ELF-1 (cell line): Measurements from ENCODE around the gene UBE3C.
"Not testable (repeated sequence)": the region's sequence is repeated elsewhere in the genome, so short reads cannot be mapped to it uniquely, and the experiment has no call there.

Source experiments
- DNase-seq: peaks from one replicate; pipeline ENCODE4 v3.0.0-alpha.2; 2016; ENCODE audit warnings: low read depth, low spot score

The UBE3C gene

GRCh38 chr7:157138424-157139110 is at the start of gene UBE3C:
Gene UBE3C, plus strand, starts transcription at chr7:157138926. Its CDS starts 347 bp downstream, at chr7:157139273.
- DNase-seq = peak; percentile 90

DNA sequence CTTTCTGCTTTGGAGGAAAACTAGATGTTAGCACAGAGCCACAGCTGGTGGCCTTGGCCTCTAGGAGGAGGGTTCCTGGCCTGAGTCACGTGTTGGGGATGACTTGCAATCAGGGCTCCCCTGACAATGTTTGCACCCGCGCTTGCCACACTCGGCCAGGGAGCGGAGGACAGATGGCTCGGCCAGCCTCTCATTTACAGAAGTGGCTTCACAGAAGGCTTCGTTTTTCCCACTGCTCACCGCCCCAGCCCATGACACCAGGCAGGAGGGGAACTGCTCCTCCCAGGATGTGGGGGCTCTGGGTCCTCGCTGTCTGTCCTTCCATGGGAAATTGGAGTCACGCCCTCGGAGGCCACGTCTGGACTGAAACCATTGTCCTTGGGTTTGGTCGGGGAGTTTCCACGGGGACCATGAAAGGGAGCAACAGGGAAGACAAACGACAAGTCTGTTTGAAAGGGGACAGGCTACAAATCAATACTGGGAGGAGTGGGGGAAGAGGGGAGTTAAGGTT is 49.6 kb upstream of the UBE3C start:
- DNase-seq = no peak

- no peak for DNase-seq
Observed at GRCh38 chr7:157090485-157091165, 48.1 kb upstream of the UBE3C start.

DNA sequence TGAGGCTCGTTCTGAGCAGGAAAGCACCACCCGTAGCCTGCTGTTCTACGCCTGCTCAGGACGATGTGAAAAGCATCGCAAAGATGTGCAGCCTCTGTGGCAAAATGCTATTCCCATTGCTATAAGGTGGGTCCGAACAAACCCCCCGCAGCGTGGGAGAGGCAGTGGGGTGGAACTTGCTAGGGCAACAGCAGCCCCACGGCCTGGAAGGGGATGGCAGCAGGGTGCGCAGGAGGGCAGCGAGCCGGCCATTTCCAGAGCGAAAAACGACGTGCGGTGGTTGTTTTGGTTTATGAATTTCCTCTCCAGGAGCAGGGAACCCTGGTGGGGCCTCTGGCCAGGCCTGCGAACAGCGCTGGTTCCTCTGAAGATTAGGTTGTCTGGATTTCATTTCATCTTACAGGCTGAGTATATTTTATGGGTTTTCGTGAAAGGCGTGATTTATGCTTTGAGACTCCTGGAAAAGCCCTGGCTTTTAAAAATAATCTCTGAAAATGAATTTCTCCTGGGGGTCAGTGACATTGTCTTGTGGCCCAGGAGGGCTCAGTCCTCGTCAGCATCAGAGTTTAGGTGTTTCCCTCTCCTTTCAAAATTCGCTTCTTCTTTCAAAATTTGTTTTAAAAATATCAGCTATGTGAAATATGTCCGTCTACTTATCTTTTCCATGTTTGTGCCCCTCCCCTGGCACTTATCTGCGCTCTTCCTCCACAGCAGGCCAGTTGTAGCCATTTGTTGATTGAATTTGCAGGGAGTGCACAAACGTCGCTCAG is 42.3 kb upstream of the UBE3C start:
- no peak for DNase-seq

DNA sequence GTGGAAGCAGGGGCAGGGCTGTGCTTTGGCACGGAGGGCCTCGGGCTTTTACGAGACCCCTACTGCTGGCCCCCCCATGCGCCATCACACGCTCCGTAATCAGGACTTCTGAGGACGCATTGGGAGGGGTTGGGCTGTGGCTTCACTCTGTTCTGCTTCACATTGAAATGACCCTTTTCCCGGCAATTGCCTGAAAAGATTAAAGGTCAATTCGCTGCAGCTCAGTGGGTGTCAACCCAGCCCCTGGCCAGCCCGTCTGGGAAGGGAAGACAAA is 41.7 kb upstream of the UBE3C start:
- DNase-seq = peak; percentile 34

- DNase-seq = no peak
Observed at GRCh38 chr7:157097569-157097968, 41.2 kb upstream of the UBE3C start.

- DNase-seq = not testable (repeated sequence)
Observed at GRCh38 chr7:157100005-157100404, 38.7 kb upstream of the UBE3C start.

DNA sequence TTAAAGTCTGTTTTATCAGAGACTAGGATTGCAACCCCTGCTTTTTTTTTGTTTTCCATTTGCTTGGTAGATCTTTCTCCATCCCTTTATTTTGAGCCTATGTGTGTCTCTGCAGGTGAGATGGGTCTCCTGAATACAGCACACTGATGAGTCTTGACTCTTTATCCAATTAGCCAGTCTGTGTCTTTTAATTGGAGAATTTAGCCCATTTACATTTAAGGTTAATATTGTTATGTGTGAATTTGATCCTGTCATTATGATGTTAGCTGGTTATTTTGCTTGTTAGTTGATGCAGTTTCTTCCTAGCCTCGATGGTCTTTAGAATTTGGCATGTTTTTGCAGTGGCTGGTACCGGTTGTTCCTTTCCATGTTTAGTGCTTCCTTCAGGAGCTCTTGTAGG is 35.1 kb upstream of the UBE3C start:
- not testable (repeated sequence) for DNase-seq

- DNase-seq = no peak
Observed at GRCh38 chr7:157111311-157111710, 27.4 kb upstream of the UBE3C start.

- no peak for DNase-seq
Observed at GRCh38 chr7:157112706-157113105, 26.0 kb upstream of the UBE3C start.

- no peak for DNase-seq
Observed at GRCh38 chr7:157113607-157114006, 25.1 kb upstream of the UBE3C start.

GRCh38 chr7:157116762-157117161 is 22.0 kb upstream of the UBE3C start:
- DNase-seq = no peak

GRCh38 chr7:157117796-157118195 is 20.9 kb upstream of the UBE3C start:
- no peak for DNase-seq

DNA sequence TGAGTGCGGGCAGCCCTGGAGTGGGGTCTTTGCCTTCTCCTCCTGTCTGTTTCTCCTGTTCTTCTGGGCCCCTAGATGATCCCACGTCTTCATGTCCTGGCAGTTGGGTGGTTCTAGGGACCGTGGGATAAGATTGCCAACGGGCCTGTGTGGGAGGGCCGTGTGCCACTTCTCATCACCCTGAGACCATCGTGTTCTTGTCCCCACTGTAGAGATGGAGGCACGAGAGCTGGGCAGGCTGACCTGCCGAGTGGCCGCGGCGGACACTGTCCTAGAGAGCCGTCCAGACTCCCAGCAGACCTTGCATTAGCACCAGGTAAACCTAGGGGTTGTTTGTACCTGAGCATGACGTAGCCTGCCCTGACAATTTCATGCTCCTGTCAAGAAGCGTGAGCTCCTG is 18.5 kb upstream of the UBE3C start:
- DNase-seq = no peak

GRCh38 chr7:157121184-157121715 is 17.5 kb upstream of the UBE3C start:
- DNase-seq = no peak

DNA sequence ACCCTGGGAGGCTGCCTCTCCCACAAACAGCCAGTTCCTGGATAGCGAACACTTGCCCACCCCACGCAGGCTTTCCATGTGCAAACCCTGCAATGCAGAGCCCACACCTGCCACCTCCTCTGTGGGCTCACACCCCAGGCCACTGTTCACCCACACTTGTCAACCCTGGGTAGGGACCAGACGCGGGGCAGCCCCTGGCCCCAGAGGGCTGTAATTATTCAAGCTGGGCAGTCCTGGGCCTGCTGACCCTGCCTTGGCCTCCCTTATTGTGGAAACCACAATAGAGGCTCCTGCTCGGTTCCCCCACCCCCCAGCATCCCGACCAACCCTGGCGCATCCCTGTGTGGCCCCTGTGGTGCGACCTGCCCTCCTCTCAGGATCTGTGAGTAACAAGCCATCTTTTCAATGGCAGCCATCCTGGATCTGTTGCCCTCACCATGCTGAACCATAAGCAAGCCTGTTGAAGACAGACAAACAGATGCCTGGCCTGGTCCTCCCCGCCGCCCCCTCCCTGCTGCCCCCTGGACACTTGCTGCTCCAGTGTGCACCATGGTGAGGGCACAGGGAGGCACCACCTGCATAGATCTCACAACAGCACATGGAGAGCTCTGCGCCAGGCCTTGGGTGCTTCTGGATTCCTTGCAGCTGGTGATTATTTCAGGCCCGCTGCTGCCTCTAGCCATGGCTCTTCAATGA is 15.8 kb upstream of the UBE3C start:
- DNase-seq = no peak

GRCh38 chr7:157124690-157125089 is 14.0 kb upstream of the UBE3C start:
- DNase-seq = no peak

- peak; percentile 54 for DNase-seq
Observed at GRCh38 chr7:157125376-157126223, 13.1 kb upstream of the UBE3C start.

DNA sequence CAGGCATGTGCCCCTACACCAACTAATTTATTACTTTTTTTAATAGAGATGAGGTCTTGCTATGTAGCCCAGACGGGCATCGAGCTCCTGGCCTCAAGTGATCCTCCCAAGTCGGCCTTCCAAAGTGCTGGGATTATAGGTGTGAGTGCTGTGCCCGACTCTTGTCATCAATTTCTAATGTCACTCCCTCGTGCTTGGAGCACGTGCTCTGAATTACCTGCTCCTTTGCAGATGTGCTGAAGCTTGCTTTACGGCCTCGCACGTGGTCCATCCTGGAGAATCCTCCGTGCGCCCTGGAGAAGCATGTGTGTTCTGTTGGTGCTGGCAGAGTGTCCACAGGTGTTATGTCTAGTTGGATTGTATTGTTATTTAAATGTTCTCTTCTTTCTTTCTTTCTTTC is 11.8 kb upstream of the UBE3C start:
- no peak for DNase-seq

GRCh38 chr7:157129200-157129599 is 9.5 kb upstream of the UBE3C start:
- no peak for DNase-seq
